IPS DF 6.9 (cell line): ENCODE data around the gene CNTN4.

Source experiments
- DNase-seq: peaks from one replicate; pipeline ENCODE4 v3.0.0-alpha.2; 2013; ENCODE audit warnings: low read depth, low spot score
- H3K27ac ChIP-seq: one replicate; pipeline ENCODE4 v1.5.1; 2013; ENCODE audit warnings: low read length, control low read depth
- H3K27me3 ChIP-seq: 2 replicates; pipeline ENCODE4 v1.6.1; 2013; ENCODE audit warnings: mild to moderate bottlenecking, low read length; ENCODE audit not compliant: control insufficient read depth, insufficient read depth
- H3K36me3 ChIP-seq: 2 replicates; pipeline ENCODE4 v1.6.1; 2013; ENCODE audit warnings: low read length; ENCODE audit not compliant: control insufficient read depth, insufficient read depth
- H3K4me1 ChIP-seq: 2 replicates; pipeline ENCODE4 v1.6.1; 2013; ENCODE audit warnings: low read length; ENCODE audit not compliant: control insufficient read depth, insufficient read depth
- H3K4me3 ChIP-seq: 2 replicates; pipeline ENCODE4 v1.5.1; 2013; ENCODE audit warnings: mild to moderate bottlenecking, low read length
- H3K9me3 ChIP-seq: 2 replicates; pipeline ENCODE4 v1.6.1; 2013; ENCODE audit warnings: low read length, inconsistent platforms; ENCODE audit not compliant: control insufficient read depth, insufficient read depth
- WGBS: extraction: QIAGEN DNeasy Blood & Tissue Kit; methylation state at CpG from one replicate; pipeline ENCODE4 v1.1.7; 2013; ENCODE audit warnings: mixed read lengths, missing lambda C conversion rate; ENCODE audit not compliant: insufficient read length, insufficient coverage; 5-methylcytosine and 5-hydroxymethylcytosine counted together

CNTN4 gene

DNA sequence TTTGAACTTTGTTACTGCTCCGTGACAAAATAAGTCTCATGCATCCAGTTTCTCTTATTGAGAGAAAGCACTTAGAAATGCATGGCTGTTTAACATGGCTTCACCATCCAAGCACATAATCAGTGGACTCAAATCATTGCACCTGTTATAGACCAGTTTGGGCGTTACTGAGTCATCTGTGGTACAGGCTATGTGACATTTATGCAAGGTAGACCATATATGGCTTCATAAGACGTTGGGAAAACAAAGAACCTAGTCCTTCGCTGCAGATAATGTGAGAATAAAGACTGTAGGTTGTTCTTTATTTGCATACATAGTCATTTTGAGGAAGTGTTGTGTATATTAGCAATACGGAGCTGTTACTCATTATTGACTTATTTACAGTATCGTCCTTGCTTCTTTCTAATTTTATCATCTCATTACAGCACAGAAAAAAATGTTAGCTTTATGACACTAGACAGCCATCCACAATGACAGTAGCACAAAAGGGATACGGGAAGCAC is 636.8 kb downstream of the CNTN4 start:
- no peak for DNase-seq
- H3K9me3 ChIP-seq: no peaks in the 10 kb centered on the region
- H3K27me3 ChIP-seq: no peaks in the 10 kb centered on the region
- H3K36me3 ChIP-seq: no peaks in the 10 kb centered on the region
- H3K4me3 ChIP-seq: no peak overlapping the region
- H3K4me1 ChIP-seq: no peaks in the 10 kb centered on the region
- WGBS: no CpG with 5 or more reads among the region's 7 CpGs
- H3K27ac ChIP-seq: no peak overlapping the region

DNA sequence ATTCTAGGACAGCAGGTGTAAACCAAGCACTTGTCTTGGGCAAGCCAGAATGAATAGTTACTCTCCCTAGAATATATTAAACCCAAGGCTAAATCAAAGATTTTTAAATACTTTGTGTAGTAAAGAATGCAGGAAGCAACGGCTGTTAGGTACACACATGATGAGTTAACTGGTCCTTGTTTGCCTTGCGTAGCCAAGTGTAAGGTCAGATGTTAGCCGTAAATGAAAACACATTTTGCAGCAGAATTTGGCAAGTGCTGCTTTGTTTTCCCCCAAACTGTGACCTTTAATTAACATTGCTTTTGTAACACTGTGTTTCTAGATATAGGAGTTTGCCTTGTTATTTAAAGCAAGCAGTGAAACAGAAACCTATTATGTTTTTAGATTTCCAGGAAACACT is 642.9 kb downstream of the CNTN4 start:
- Histone ChIP-seq H3K27ac (no peak overlapping the region), H3K4me1 (no peaks in the 10 kb centered on the region), H3K4me3 (no peak overlapping the region), H3K27me3 (no peaks in the 10 kb centered on the region), H3K9me3 (no peaks in the 10 kb centered on the region), H3K36me3 (no peaks in the 10 kb centered on the region)
- no peak for DNase-seq
- WGBS: no CpG with 5 or more reads among the region's 3 CpGs

DNA sequence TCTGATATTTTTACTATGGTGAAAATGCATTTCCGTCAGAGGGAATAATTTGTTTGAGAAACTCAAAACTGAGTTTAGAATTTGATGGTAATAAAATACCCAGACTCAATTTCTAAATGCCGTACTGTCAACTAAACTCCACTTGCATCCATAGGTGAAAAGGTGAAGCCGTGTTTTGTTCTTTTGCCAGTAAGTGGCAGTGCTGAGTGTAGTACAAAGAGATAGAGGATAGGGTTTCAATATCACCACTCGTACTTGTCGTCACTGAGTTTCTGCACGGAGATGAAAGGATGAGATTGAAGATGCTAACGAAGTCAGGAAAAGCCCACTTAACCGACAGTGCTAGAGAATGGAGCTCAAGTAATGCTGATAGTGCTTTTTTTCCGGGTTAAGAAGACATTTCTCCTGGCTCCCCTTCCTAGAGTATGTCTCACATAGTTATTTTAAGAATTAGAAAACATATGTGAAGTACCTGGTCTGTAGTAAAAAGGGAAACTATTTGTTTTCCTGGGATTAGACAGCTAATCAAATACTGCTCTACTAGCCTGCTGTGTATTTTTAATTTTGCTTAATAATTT is 666.4 kb downstream of the CNTN4 start:
- H3K9me3 ChIP-seq: no peaks in the 10 kb centered on the region
- no peak overlapping the region for H3K4me3 ChIP-seq
- no peak overlapping the region for H3K27ac ChIP-seq
- DNase-seq: peak; percentile 11
- no peaks in the 10 kb centered on the region for H3K36me3 ChIP-seq
- no peaks in the 10 kb centered on the region for H3K4me1 ChIP-seq
- no peaks in the 10 kb centered on the region for H3K27me3 ChIP-seq
- WGBS: no CpG with 5 or more reads among the region's 9 CpGs

DNA sequence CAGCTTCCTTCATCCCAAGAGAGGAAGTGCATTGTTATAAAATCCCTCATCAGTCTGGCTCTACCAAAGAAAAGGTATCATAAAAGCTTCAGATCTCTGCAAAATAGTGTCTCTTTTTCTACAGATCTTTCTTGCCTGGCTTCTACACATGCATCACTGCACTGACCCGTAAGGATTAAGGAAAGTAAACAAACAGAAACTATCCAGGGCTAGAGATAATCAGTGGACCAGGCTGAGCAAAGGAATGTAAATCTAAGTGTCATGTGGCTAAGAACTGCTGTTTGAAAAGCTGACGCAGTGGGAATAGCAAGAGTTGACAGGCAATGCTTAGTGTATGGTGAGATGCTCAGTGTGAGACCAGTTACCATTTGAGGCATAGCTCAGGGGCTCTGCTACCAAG is 671.8 kb downstream of the CNTN4 start:
- H3K4me1 ChIP-seq: peaks cover 1% of the 10 kb centered on the region; the same call in 1 of the 2 replicates
- H3K36me3 ChIP-seq: no peaks in the 10 kb centered on the region
- H3K27me3 ChIP-seq: no peaks in the 10 kb centered on the region; the same call in 1 of the 2 replicates
- DNase-seq: no peak
- no CpG with 5 or more reads among the region's 2 CpGs for WGBS
- no peaks in the 10 kb centered on the region for H3K9me3 ChIP-seq
- H3K27ac ChIP-seq: no peak overlapping the region
- no peak overlapping the region for H3K4me3 ChIP-seq

DNA sequence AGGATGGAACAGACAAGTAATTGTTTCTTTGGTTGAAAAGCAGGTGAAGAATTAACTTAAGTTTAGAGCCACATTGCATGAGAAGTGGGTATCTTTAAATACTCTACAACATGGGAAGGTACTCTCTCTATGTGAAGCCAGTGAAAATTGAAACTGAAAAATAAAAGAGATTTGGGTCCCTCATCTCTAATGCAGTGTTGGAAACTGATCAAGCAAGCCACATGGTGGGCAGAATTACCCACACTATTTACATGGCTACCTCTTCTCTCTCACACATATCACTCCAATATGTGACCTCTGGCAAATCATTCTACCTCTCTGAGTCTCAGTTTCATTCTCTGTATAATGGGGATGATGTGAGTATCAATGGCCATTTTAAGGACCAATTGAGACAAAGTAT is 672.5 kb downstream of the CNTN4 start:
- Histone ChIP-seq H3K27ac (no peak overlapping the region), H3K4me1 (peaks cover 1% of the 10 kb centered on the region; the same call in 1 of the 2 replicates), H3K27me3 (no peaks in the 10 kb centered on the region; the same call in 1 of the 2 replicates), H3K9me3 (no peaks in the 10 kb centered on the region), H3K4me3 (no peak overlapping the region), H3K36me3 (no peaks in the 10 kb centered on the region)
- no peak for DNase-seq

DNA sequence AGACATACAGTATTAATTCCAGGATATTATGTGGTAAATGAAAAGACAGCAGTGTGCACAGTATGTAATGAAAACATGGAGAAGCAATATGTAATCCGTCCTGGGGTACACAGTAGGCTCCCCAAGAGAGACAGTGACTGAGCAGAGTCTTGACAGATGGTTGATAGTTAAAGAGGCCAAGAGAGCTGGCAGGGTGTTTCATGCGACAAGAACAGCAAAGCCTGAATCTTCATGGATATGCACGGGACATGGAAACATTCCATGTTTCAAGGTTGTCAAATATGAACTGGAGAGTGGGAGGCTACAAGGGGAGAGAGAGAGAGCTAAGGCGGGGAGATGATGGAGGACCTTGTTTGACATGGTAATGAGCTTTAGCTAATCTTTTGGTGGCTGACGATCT is 673.1 kb downstream of the CNTN4 start:
- no CpG with 5 or more reads among the region's 5 CpGs for WGBS
- Histone ChIP-seq H3K27ac (no peak overlapping the region), H3K9me3 (no peaks in the 10 kb centered on the region), H3K36me3 (no peaks in the 10 kb centered on the region), H3K4me1 (peaks cover 1% of the 10 kb centered on the region; the same call in 1 of the 2 replicates), H3K4me3 (no peak overlapping the region), H3K27me3 (no peaks in the 10 kb centered on the region; the same call in 1 of the 2 replicates)
- no peak for DNase-seq

DNA sequence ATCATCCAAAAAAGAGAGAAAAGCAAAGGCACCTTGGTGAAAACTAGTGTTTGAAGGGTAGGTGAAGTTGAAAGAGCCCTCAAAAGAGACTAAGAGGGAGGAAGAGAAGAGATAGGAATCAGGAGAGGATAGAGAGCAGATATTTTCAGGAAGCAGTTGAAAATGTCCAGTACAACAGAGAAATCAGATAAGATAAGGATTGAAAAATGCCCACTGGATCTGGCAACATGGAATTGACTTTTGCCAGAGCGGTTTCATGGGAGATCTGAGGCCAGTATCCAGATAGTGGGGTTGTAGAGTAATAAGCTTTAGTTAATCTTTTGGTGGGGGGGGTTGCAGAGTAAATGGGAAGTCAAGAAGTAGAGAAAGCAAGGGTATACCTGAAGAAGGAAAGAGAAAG is 674.1 kb downstream of the CNTN4 start:
- DNase-seq: no peak
- Histone ChIP-seq H3K27me3 (no peaks in the 10 kb centered on the region; the same call in 1 of the 2 replicates), H3K27ac (no peak overlapping the region), H3K4me3 (no peak overlapping the region), H3K9me3 (no peaks in the 10 kb centered on the region), H3K36me3 (no peaks in the 10 kb centered on the region), H3K4me1 (peaks cover 1% of the 10 kb centered on the region; the same call in 1 of the 2 replicates)
- WGBS: no CpG with 5 or more reads among the region's 1 CpG

DNA sequence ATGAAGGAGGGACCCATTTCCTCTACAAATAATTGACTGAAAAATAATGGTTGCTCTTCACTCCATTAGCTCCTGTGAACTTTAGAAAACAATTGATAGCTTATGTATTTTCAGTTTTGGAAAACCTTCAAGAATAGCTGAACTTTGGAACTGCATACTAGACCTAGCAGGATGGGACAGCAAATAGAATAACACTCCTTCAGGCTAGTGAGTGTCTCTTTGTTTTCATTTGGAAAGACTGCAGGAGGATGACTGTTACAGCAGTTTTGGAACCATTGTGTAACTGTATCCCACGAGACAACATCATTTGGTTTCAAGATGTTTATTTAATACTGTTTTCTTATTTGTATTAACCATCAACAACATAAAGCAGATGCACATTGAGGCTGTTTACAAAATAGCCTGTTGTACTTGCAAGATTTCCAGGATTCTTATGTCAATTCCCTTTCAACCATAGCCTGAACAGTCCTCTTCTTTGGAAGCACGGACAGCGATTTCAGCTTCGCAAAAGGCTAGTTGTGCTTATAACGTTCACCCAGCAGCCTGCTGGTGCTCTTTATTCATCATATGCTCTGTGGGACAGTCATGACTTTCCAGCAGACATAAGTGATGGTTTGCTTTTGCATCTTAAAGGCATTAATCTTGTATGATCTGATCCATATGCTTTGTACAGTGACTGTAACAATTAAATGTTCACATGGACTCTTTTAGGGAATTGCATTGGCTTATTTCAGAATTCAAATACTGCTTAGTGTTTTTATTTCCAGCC is 676.0 kb downstream of the CNTN4 start:
- Histone ChIP-seq H3K4me3 (no peak overlapping the region), H3K4me1 (peaks cover 1% of the 10 kb centered on the region; the same call in 1 of the 2 replicates), H3K27me3 (no peaks in the 10 kb centered on the region; the same call in 1 of the 2 replicates), H3K27ac (no peak overlapping the region), H3K9me3 (no peaks in the 10 kb centered on the region), H3K36me3 (no peaks in the 10 kb centered on the region)
- no peak for DNase-seq
- WGBS: no CpG with 5 or more reads among the region's 5 CpGs

DNA sequence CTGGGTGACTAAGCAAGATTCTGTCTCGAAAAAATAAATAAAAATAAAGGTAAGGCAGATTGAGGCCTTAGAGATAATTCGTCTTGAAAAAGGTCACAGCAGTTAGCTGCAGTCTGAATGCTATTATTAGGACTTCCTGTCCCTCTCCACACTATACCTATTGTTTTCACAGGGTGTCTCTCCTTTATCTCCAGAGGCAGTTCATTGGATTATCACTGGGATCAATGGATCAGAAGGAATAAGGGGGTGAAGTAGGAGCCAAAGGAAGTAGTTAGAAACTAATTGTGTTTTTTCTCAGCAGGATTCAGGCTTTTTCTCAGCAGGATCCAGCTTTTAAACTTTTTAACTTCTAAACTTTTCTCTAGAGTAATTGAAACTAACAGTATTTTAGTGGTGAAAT is 684.6 kb downstream of the CNTN4 start:
- H3K4me3 ChIP-seq: no peak overlapping the region
- no peaks in the 10 kb centered on the region for H3K27me3 ChIP-seq
- DNase-seq: no peak
- no peak overlapping the region for H3K27ac ChIP-seq
- H3K9me3 ChIP-seq: no peaks in the 10 kb centered on the region
- WGBS: no CpG with 5 or more reads among the region's 2 CpGs
- H3K36me3 ChIP-seq: no peaks in the 10 kb centered on the region
- H3K4me1 ChIP-seq: no peaks in the 10 kb centered on the region

DNA sequence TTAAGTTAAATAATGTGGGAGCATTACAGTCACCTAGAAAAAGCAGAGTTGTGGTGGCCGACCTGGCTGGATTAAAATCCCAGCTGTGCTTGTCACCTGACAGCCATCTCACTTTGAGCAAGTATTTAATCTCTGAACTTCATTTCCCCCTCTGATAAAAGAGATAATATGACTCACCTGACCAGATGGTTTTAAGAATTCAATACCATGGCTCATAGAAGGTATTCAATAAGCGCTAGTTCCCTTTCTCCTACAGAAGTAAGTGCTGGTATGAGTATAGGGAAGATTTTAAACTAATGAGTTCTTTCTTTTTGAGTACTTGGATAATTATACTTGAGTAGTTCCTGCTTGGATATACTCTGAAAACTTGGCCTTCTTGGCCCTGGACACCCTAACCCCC is 686.0 kb downstream of the CNTN4 start:
- no peak overlapping the region for H3K27ac ChIP-seq
- no peaks in the 10 kb centered on the region for H3K4me1 ChIP-seq
- no peaks in the 10 kb centered on the region for H3K27me3 ChIP-seq
- H3K36me3 ChIP-seq: no peaks in the 10 kb centered on the region
- no CpG with 5 or more reads among the region's 2 CpGs for WGBS
- no peak for DNase-seq
- H3K4me3 ChIP-seq: no peak overlapping the region
- H3K9me3 ChIP-seq: no peaks in the 10 kb centered on the region
